Measurements from ENCODE around the gene NEURL1.

Gene NEURL1

GRCh38 chr10:103609231-103610082 is 116.0 kb downstream of the NEURL1 start:
- no peak for DNase-seq

GRCh38 chr10:103610083-103610472 is 116.6 kb downstream of the NEURL1 start:
- no peak for DNase-seq

GRCh38 chr10:103610921-103611511 is 117.5 kb downstream of the NEURL1 start:
- DNase-seq, result no peak

- no peak for DNase-seq
Observed at GRCh38 chr10:103612462-103613365, 119.2 kb downstream of the NEURL1 start.

- no peak for DNase-seq
Observed at GRCh38 chr10:103613616-103614015, 120.1 kb downstream of the NEURL1 start.

GRCh38 chr10:103614306-103615158 is 121.0 kb downstream of the NEURL1 start:
- DNase-seq, result no peak

GRCh38 chr10:103616705-103617601 is 123.4 kb downstream of the NEURL1 start:
- no peak for DNase-seq

GRCh38 chr10:103617602-103618385 is 124.3 kb downstream of the NEURL1 start:
- no peak for DNase-seq

GRCh38 chr10:103618575-103619423 is 125.3 kb downstream of the NEURL1 start:
- DNase-seq, result no peak

GRCh38 chr10:103619424-103620351 is 126.2 kb downstream of the NEURL1 start:
- DNase-seq, result no peak

- DNase-seq, result no peak
Observed at GRCh38 chr10:103620352-103620740, 126.8 kb downstream of the NEURL1 start.

- no peak for DNase-seq
Observed at GRCh38 chr10:103620891-103621782, 127.6 kb downstream of the NEURL1 start.

- DNase-seq, result no peak
Observed at GRCh38 chr10:103621783-103622125, 128.2 kb downstream of the NEURL1 start.

GRCh38 chr10:103622286-103622685 is 128.8 kb downstream of the NEURL1 start:
- DNase-seq, result no peak

GRCh38 chr10:103622935-103623574 is 129.6 kb downstream of the NEURL1 start:
- no peak for DNase-seq

- no peak for DNase-seq
Observed at GRCh38 chr10:103626178-103626577, 132.7 kb downstream of the NEURL1 start.
